ENCODE data around the gene FNDC7.
A peak's percentile ranks its signal among the peaks of the same experiment; 100 is the strongest.

The FNDC7 gene

DNA sequence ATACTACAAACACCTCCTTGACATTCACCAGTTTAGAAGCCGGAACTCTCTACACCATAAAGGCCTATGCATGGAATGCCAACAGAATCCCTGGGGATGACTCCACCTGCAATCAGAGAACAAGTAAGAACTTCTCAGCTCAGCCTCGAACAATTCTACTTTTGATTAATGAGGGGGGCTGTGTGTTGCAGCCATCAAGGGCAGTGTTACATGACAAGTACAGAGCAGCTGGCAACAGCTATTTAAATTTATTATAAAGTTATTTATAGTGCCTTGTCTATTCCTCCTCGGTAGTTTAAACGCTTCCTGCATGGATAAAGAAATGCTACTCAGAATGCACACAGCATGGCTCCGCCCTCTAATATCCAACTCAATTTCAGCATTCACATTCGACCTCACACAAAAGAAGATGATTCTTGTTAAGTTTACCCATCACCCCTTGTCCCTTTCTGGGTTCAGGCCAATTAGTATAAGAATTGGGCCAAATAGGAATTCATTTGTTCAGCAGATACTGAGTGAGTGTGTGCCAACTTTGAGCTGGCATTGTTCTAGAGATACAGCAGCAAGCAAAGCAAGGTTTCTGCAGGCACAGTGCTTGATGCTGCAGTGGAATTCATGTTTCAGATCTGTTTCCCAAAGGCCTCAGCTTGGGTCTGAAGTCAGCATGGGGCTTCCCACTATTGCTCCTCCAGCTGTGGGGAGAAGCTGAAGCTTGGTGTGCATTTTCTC lies 6.4 kb downstream of the FNDC7 start:
- ChIA-PET POLR2A (interaction anchor here (0.8 kb wide), 2 partner anchors 14 to 27 kb away, joined by 4 to 5 read pairs; partner anchors contain the start of gene PRPF38B), CTCF (interaction anchor here (0.7 to 1.2 kb wide), 3 partner anchors 9 to 179 kb away, joined by 3 to 4 read pairs (median 3); no protein-coding TSS in a partner anchor)
- H3K4me1 ChIP-seq (ENCODE audit: control insufficient read depth, insufficient read depth, low read length): no peaks in the 10 kb centered on the region
- H3K9me3 ChIP-seq (ENCODE audit: control insufficient read depth, insufficient read depth, low read depth, low read length): no peaks in the 10 kb centered on the region
- TF ChIP-seq ZNF544 (tag by site-specific recombination; IDR thresholded peaks at IDR 0.05) (no peak), ZNF560 (tag by site-specific recombination; IDR thresholded peaks at IDR 0.05; ENCODE audit: borderline replicate concordance) (no peak), ZNF626 (tag by site-specific recombination; IDR thresholded peaks at IDR 0.05) (no peak), ZFP37 (tag by site-specific recombination; IDR thresholded peaks at IDR 0.05) (no peak), REPIN1 (tag by site-specific recombination; IDR thresholded peaks at IDR 0.05; ENCODE audit: low read depth) (no peak), ZNF776 (tag by site-specific recombination; IDR thresholded peaks at IDR 0.05; ENCODE audit: borderline replicate concordance) (no peak)
- TF ChIP-seq, protein P1, sequence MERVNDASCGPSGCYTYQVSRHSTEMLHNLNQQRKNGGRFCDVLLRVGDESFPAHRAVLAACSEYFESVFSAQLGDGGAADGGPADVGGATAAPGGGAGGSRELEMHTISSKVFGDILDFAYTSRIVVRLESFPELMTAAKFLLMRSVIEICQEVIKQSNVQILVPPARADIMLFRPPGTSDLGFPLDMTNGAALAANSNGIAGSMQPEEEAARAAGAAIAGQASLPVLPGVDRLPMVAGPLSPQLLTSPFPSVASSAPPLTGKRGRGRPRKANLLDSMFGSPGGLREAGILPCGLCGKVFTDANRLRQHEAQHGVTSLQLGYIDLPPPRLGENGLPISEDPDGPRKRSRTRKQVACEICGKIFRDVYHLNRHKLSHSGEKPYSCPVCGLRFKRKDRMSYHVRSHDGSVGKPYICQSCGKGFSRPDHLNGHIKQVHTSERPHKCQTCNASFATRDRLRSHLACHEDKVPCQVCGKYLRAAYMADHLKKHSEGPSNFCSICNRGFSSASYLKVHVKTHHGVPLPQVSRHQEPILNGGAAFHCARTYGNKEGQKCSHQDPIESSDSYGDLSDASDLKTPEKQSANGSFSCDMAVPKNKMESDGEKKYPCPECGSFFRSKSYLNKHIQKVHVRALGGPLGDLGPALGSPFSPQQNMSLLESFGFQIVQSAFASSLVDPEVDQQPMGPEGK (tag by site-specific recombination; IDR thresholded peaks at IDR 0.05): no peak
- TF ChIP-seq, protein P2, sequence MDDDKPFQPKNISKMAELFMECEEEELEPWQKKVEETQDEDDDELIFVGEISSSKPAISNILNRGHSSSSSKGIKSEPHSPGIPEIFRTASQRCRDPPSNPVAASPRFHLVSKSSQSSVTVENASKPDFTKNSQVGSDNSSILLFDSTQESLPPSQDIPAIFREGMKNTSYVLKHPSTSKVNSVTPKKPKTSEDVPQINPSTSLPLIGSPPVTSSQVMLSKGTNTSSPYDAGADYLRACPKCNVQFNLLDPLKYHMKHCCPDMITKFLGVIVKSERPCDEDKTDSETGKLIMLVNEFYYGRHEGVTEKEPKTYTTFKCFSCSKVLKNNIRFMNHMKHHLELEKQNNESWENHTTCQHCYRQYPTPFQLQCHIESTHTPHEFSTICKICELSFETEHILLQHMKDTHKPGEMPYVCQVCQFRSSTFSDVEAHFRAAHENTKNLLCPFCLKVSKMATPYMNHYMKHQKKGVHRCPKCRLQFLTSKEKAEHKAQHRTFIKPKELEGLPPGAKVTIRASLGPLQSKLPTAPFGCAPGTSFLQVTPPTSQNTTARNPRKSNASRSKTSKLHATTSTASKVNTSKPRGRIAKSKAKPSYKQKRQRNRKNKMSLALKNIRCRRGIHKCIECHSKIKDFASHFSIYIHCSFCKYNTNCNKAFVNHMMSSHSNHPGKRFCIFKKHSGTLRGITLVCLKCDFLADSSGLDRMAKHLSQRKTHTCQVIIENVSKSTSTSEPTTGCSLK (tag by site-specific recombination; IDR thresholded peaks at IDR 0.05): no peak
- TF ChIP-seq, protein P3, sequence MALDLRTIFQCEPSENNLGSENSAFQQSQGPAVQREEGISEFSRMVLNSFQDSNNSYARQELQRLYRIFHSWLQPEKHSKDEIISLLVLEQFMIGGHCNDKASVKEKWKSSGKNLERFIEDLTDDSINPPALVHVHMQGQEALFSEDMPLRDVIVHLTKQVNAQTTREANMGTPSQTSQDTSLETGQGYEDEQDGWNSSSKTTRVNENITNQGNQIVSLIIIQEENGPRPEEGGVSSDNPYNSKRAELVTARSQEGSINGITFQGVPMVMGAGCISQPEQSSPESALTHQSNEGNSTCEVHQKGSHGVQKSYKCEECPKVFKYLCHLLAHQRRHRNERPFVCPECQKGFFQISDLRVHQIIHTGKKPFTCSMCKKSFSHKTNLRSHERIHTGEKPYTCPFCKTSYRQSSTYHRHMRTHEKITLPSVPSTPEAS (tag by site-specific recombination; IDR thresholded peaks at IDR 0.05): no peak
- no peaks in the 10 kb centered on the region for H3K36me3 ChIP-seq (ENCODE audit: control insufficient read depth in 2 of 2, insufficient read depth in 1 of 2, low read length in 2 of 2)
- no peak overlapping the region for H3K27ac ChIP-seq (ENCODE audit: extremely low read depth, low read depth, low read length)
- no peak overlapping the region for H3K4me3 ChIP-seq (ENCODE audit: low read depth, low read length)

DNA sequence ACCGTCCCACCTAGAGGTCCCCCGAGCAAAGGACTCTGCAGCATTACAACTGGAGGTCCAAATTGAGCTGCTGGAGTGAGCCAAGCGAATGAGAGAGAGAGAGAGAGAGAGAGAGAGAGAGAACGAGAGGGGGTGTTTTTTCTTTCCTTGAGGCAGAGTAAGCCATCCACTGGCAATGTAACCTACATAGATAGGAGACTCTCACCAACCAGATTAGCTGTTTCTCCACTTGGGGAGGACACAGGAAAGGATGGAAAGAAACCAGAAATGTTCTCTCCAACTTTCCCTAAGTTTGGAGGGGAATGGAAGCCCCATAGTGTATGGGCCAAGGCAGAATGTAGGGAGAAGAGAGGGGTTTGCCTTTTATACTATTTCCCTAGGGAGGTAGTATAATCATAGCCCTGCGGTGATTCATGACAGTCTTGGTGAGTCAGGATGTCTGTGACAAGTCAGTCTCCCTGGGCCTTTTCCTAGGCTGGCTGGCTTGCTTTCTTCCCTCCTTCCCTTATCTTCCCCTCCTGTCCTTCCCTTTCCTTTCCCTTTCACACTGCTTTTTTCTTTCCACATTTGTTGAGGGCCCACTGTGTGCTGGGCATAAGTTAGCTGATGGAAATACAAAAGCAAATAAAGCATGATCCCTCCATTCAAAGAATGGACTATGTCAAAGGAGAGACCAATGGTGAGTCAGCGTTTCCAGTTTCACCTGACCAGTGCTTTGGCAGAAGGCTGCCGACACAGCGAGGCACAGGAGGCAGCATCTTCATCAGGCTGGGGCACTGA lies 7.1 kb downstream of the FNDC7 start:
- Histone ChIP-seq H3K27ac (ENCODE audit: extremely low read depth, low read depth, low read length) (no peak overlapping the region), H3K9me3 (ENCODE audit: control insufficient read depth, insufficient read depth, low read depth, low read length) (no peaks in the 10 kb centered on the region), H3K36me3 (ENCODE audit: control insufficient read depth in 2 of 2, insufficient read depth in 1 of 2, low read length in 2 of 2) (no peaks in the 10 kb centered on the region), H3K4me1 (ENCODE audit: control insufficient read depth, insufficient read depth, low read length) (no peaks in the 10 kb centered on the region), H3K4me3 (ENCODE audit: low read depth, low read length) (no peak overlapping the region)
- CTCF ChIA-PET: interaction anchor here (0.8 to 0.9 kb wide), 2 partner anchors 10 to 179 kb away, joined by 3 to 4 read pairs; no protein-coding TSS in a partner anchor
- POLR2A ChIA-PET: interaction anchor here (0.7 to 1.8 kb wide), 3 partner anchors 11 to 28 kb away, joined by 3 to 4 read pairs (median 3); partner anchors contain the start of gene PRPF38B
- TF ChIP-seq ZNF629 (tag by site-specific recombination; IDR thresholded peaks at IDR 0.05): 0 out of 2 replicates have a peak, but pooled peaks have one; percentile 22
- TF ChIP-seq, protein P4, sequence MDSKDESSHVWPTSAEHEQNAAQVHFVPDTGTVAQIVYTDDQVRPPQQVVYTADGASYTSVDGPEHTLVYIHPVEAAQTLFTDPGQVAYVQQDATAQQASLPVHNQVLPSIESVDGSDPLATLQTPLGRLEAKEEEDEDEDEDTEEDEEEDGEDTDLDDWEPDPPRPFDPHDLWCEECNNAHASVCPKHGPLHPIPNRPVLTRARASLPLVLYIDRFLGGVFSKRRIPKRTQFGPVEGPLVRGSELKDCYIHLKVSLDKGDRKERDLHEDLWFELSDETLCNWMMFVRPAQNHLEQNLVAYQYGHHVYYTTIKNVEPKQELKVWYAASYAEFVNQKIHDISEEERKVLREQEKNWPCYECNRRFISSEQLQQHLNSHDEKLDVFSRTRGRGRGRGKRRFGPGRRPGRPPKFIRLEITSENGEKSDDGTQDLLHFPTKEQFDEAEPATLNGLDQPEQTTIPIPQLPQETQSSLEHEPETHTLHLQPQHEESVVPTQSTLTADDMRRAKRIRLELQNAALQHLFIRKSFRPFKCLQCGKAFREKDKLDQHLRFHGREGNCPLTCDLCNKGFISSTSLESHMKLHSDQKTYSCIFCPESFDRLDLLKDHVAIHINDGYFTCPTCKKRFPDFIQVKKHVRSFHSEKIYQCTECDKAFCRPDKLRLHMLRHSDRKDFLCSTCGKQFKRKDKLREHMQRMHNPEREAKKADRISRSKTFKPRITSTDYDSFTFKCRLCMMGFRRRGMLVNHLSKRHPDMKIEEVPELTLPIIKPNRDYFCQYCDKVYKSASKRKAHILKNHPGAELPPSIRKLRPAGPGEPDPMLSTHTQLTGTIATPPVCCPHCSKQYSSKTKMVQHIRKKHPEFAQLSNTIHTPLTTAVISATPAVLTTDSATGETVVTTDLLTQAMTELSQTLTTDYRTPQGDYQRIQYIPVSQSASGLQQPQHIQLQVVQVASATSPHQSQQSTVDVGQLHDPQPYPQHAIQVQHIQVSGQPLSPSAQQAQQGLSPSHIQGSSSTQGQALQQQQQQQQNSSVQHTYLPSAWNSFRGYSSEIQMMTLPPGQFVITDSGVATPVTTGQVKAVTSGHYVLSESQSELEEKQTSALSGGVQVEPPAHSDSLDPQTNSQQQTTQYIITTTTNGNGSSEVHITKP (tag by site-specific recombination; IDR thresholded peaks at IDR 0.05): peak; percentile 79
- no peak for TF ChIP-seq YY1 (tag by site-specific recombination; IDR thresholded peaks at IDR 0.05)
- TF ChIP-seq SP7 (tag by site-specific recombination; IDR thresholded peaks at IDR 0.05): peak; percentile 90
- no peak for TF ChIP-seq ZNF174 (tag by site-specific recombination; IDR thresholded peaks at IDR 0.05)
- TF ChIP-seq, protein P5, sequence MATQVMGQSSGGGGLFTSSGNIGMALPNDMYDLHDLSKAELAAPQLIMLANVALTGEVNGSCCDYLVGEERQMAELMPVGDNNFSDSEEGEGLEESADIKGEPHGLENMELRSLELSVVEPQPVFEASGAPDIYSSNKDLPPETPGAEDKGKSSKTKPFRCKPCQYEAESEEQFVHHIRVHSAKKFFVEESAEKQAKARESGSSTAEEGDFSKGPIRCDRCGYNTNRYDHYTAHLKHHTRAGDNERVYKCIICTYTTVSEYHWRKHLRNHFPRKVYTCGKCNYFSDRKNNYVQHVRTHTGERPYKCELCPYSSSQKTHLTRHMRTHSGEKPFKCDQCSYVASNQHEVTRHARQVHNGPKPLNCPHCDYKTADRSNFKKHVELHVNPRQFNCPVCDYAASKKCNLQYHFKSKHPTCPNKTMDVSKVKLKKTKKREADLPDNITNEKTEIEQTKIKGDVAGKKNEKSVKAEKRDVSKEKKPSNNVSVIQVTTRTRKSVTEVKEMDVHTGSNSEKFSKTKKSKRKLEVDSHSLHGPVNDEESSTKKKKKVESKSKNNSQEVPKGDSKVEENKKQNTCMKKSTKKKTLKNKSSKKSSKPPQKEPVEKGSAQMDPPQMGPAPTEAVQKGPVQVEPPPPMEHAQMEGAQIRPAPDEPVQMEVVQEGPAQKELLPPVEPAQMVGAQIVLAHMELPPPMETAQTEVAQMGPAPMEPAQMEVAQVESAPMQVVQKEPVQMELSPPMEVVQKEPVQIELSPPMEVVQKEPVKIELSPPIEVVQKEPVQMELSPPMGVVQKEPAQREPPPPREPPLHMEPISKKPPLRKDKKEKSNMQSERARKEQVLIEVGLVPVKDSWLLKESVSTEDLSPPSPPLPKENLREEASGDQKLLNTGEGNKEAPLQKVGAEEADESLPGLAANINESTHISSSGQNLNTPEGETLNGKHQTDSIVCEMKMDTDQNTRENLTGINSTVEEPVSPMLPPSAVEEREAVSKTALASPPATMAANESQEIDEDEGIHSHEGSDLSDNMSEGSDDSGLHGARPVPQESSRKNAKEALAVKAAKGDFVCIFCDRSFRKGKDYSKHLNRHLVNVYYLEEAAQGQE (tag by site-specific recombination; IDR thresholded peaks at IDR 0.05): no peak
- TF ChIP-seq, protein P1 (tag by site-specific recombination; IDR thresholded peaks at IDR 0.05): no peak
- TF ChIP-seq PRDM1 (tag by site-specific recombination; IDR thresholded peaks at IDR 0.05): peak; percentile 97

Data from HEK293 (cell line).